ENCODE measurements around the gene ATF4. TPM values are rescaled to one million over a fixed set of nuclear protein-coding genes. Genes with fewer than 3 reads are reported as not detected.

ATF4 gene
- total and polyA plus RNA-seq, 2 donors (not counting 3 experiments of a cell fraction or from before 2014, with no cell fraction given) = 312 to 668 TPM

- H3K9ac ChIP-seq (replicated peaks; ENCODE audit: extremely low read depth, insufficient read depth, low read length) = no peak overlapping the region
- ChIA-PET CTCF (interaction anchor here (1.8 kb wide), 1 partner anchor 9 kb away, joined by 4 read pairs; no protein-coding TSS in a partner anchor), POLR2A (no interaction called here)
- no peak for DNase-seq (ENCODE audit: low read depth, low spot score)
- no peaks in the 10 kb centered on the region for H3K4me1 ChIP-seq (ENCODE audit: control insufficient read depth, extremely low read depth, insufficient read depth, low read length)
- no peaks in the 10 kb centered on the region for H3K79me2 ChIP-seq (ENCODE audit: control insufficient read depth, insufficient read depth, low read length)
- no peak overlapping the region for H2AFZ ChIP-seq (ENCODE audit: low read depth, low read length)
- no peak overlapping the region for H3K4me3 ChIP-seq (replicated peaks in 1 of 3; ENCODE audit: insufficient read depth in 1 of 3, low read depth in 1 of 3, low read length in 3 of 3)
- H3K27me3 ChIP-seq (ENCODE audit: control insufficient read depth in 2 of 2, insufficient read depth in 2 of 2, low read length in 2 of 2) = no peaks in the 10 kb centered on the region
- TF ChIP-seq MYC (IDR thresholded peaks at IDR 0.05; ENCODE audit: low read depth, low read length) = no peak
- no peak for TF ChIP-seq POLR2A (IDR thresholded peaks at IDR 0.05; ENCODE audit: low read depth, low read length)
- no peak for TF ChIP-seq JUN (IDR thresholded peaks at IDR 0.05; ENCODE audit: borderline replicate concordance, insufficient read depth, insufficient read length, low read depth)
- no peak for TF ChIP-seq FOS (IDR thresholded peaks at IDR 0.05; ENCODE audit: borderline replicate concordance, insufficient read depth, low read length)
- TF ChIP-seq EZH2 (IDR thresholded peaks at IDR 0.05; ENCODE audit: borderline replicate concordance, low read depth, low read length, severe bottlenecking) = no peak
- no peak for TF ChIP-seq GATA2 (IDR thresholded peaks at IDR 0.05; ENCODE audit: insufficient read depth, insufficient read length, low read depth, low read length)
- TF ChIP-seq POLR2AphosphoS5 (IDR thresholded peaks at IDR 0.05; ENCODE audit: insufficient read depth, low read depth, low read length) = no peak
- TF ChIP-seq CTCF (IDR thresholded peaks at IDR 0.05; ENCODE audit: extremely low read depth in 1 of 2, insufficient read depth in 1 of 2, low read depth in 1 of 2, low read length in 2 of 2) = no peak
- TF ChIP-seq MAX (IDR thresholded peaks at IDR 0.05; ENCODE audit: insufficient read depth, insufficient read length) = no peak
- H3K9me3 ChIP-seq (replicated peaks; ENCODE audit: control insufficient read depth, insufficient read depth, low read length) = no peaks in the 10 kb centered on the region
- BruUV-seq (replicated peaks) = no TSS peak
- H3K27ac ChIP-seq (ENCODE audit: insufficient read depth, low read depth, low read length) = no peak overlapping the region
- H4K20me1 ChIP-seq (replicated peaks; ENCODE audit: control insufficient read depth, extremely low read depth, insufficient read depth, low read length) = no peaks in the 10 kb centered on the region
- no peaks in the 10 kb centered on the region for H3K36me3 ChIP-seq (ENCODE audit: control insufficient read depth in 2 of 2, extremely low read depth in 1 of 2, insufficient read depth in 2 of 2, low read length in 2 of 2)
- no peak for FAIRE-seq
- intact Hi-C loops (cut with micrococcal nuclease) = no loop called here
- H3K4me2 ChIP-seq (ENCODE audit: insufficient read depth, low read length) = no peak overlapping the region
- dilution Hi-C loops (cut with MboI; ENCODE audit: extremely low pct_ligation_motif_present, low sequenced_read_pairs) = no loop called here
- H3K9me1 ChIP-seq (replicated peaks; ENCODE audit: control insufficient read depth, extremely low read depth, insufficient read depth, low read length) = no peaks in the 10 kb centered on the region
These were observed 33.2 kb upstream of the ATF4 start for GRCh38 chr22:39486951-39487825.
